B cell (primary cell): ENCODE results near the gene LOX. TPM values are rescaled to one million over a fixed set of nuclear protein-coding genes. Genes with fewer than 3 reads are reported as not detected.

Source experiments
- ATAC-seq: fragments of 200-7000 bp; cut with Tn5 transposase; one replicate; pipeline ENCODE4 v1.10.0; 2021; ENCODE audit warnings: low read depth, mild to moderate bottlenecking, moderate number of reproducible peaks, moderate library complexity
- CTCF ChIA-PET: fragments of 350-600 bp; sonication (Branson Sonifier 250); formaldehyde crosslinking; loops from one replicate; lab custom pipeline; 2021; ENCODE audit warnings: antibody characterized with exemption, inconsistent platforms; lab: Charles Lee
- POLR2A ChIA-PET: fragments of 350-600 bp; sonication (Branson Sonifier 250); formaldehyde crosslinking; loops from one replicate; lab custom pipeline; 2021; ENCODE audit warnings: antibody characterized with exemption; lab: Charles Lee
- DNase-seq: peaks from one replicate; pipeline ENCODE4 v3.0.0; 2013
- H2AFZ ChIP-seq: 2 replicates; pipeline ENCODE4 v1.6.1; 2012; ENCODE audit warnings: mild to moderate bottlenecking, low read depth, low read length; ENCODE audit not compliant: insufficient read depth, poor library complexity, severe bottlenecking
- H3K27ac ChIP-seq, 2 donors: 1 replicate in 1 of 2; 2 replicates in 1 of 2; pipeline ENCODE4 v1.5.1; 2012 to 2013; ENCODE audit warnings: low read length in 2 of 2, mild to moderate bottlenecking in 2 of 2, moderate library complexity in 1 of 2
- H3K27me3 ChIP-seq, 4 experiments: fragments of 200-600 bp in 1 of 4; sonication (generic) in 1 of 4; replicated peaks in 1 of 4; 1 replicate in 2 of 4; 2 replicates in 2 of 4; pipeline versions ENCODE4 v1.6.1 to v1.7.0; 2013 to 2016; ENCODE audit warnings: low read length in 3 of 4, mild to moderate bottlenecking in 2 of 4, mixed read lengths in 1 of 4, moderate library complexity in 1 of 4; ENCODE audit not compliant: insufficient read depth in 4 of 4, control insufficient read depth in 3 of 4; ENCODE audit errors: control extremely low read depth in 1 of 4
- H3K36me3 ChIP-seq, 2 experiments: replicated peaks in 1 of 2; 1 replicate in 1 of 2; 2 replicates in 1 of 2; pipeline versions ENCODE4 v1.6.1 to v1.7.1; 2013; ENCODE audit warnings: low read length in 1 of 2; ENCODE audit not compliant: insufficient read depth in 2 of 2, control insufficient read depth in 1 of 2; ENCODE audit errors: control extremely low read depth in 1 of 2, extremely low read depth in 1 of 2
- H3K4me1 ChIP-seq, 2 donors: fragments of 200-600 bp in 1 of 2; sonication (generic) in 1 of 2; 1 replicate in 1 of 2; 2 replicates in 1 of 2; pipeline versions ENCODE4 v1.5.1 to v1.6.1; 2013 to 2017; ENCODE audit warnings: low read length in 2 of 2; ENCODE audit not compliant: control insufficient read depth in 2 of 2, insufficient read depth in 2 of 2
- H3K4me2 ChIP-seq: replicated peaks from 2 replicates; pipeline ENCODE3; 2012; ENCODE audit warnings: mild to moderate bottlenecking, low read depth, low read length; ENCODE audit not compliant: poor library complexity, severe bottlenecking
- H3K4me3 ChIP-seq, 5 experiments: fragments of 200-600 bp in 1 of 5; sonication (generic) in 1 of 5; 1 replicate in 3 of 5; 2 replicates in 2 of 5; pipeline versions ENCODE4 v1.5.1 to v1.7.0; 2011 to 2016; ENCODE audit warnings: low read length in 4 of 5, mild to moderate bottlenecking in 4 of 5, low read depth in 2 of 5, control low read depth in 1 of 5, moderate library complexity in 1 of 5; ENCODE audit not compliant: insufficient read depth in 1 of 5; ENCODE audit errors: control extremely low read depth in 1 of 5, extremely low read depth in 1 of 5
- H3K79me2 ChIP-seq: fragments of 200-600 bp; sonication (generic); one replicate; pipeline ENCODE4 v1.6.0; 2016; ENCODE audit warnings: low read length; ENCODE audit not compliant: control insufficient read depth, insufficient read depth
- H3K9ac ChIP-seq: fragments of 200-600 bp; sonication (generic); 2 replicates; pipeline ENCODE4 v1.6.1; 2017; ENCODE audit warnings: mild to moderate bottlenecking, low read length, moderate library complexity
- H3K9me3 ChIP-seq, 3 donors: one replicate each; pipeline versions ENCODE4 v1.6.1 to v1.7.1; 2013; ENCODE audit warnings: low read length in 2 of 3; ENCODE audit not compliant: control insufficient read depth in 2 of 3, insufficient read depth in 1 of 3; ENCODE audit errors: control extremely low read depth in 1 of 3
- H4K20me1 ChIP-seq: 2 replicates; pipeline ENCODE4 v1.6.0; 2012; ENCODE audit warnings: mild to moderate bottlenecking, low read length; ENCODE audit not compliant: insufficient read depth, control insufficient read depth, poor library complexity, severe bottlenecking
- H3K27ac Mint-ChIP-seq: one replicate; pipeline ENCODE4 v1.8.0; 2021; ENCODE audit warnings: mixed read lengths
- H3K27me3 Mint-ChIP-seq: one replicate; pipeline ENCODE4 v1.8.0; 2021; ENCODE audit warnings: mixed read lengths
- H3K4me1 Mint-ChIP-seq: one replicate; pipeline ENCODE4 v1.8.0; 2021; ENCODE audit warnings: mixed read lengths
- H3K4me3 Mint-ChIP-seq: one replicate; pipeline ENCODE4 v1.8.0; 2021; ENCODE audit warnings: mixed read lengths
- H3K9me3 Mint-ChIP-seq: one replicate; pipeline ENCODE4 v1.8.0; 2022; ENCODE audit warnings: mixed read lengths; ENCODE audit not compliant: insufficient read depth
- EZH2 ChIP-seq: IDR thresholded peaks from 2 replicates; pipeline ENCODE4 v1.6.1; 2012; ENCODE audit warnings: borderline replicate concordance, low read depth, mild to moderate bottlenecking, moderate library complexity, low read length; ENCODE audit not compliant: insufficient read depth, poor library complexity, severe bottlenecking
- WGBS: methylation state at CpG from one replicate; pipeline ENCODE4 v1.1.5; 2013; ENCODE audit warnings: missing lambda C conversion rate; ENCODE audit not compliant: insufficient coverage; 5-methylcytosine and 5-hydroxymethylcytosine counted together
- intact Hi-C: fragments of 100-400 bp; cut with micrococcal nuclease; formaldehyde crosslinking; loops from one replicate; pipeline ENCODE4 v1.10.0; 2022
- polyA plus RNA-seq: library from polyadenylated mRNA; depleted of rRNA; stranded (reverse); fragments of >200 nt; gene quantifications from 2 replicates; pipeline ENCODE4 v1.2.3, GENCODE V29; 2012
- total RNA-seq, 2 donors: library from RNA; stranded (reverse); fragments of 120-200 nt in 1 of 2; gene quantifications; 1 replicate in 1 of 2; 2 replicates in 1 of 2; pipeline versions ENCODE4 v1.2.3 to v1.2.4, GENCODE V29; 2013 to 2022
- TF ChIP-seq, protein P1 (sequence below): fragments of 200-600 bp; IDR thresholded peaks from one replicate; pipeline ENCODE4 v1.8.0; 2022; ENCODE audit warnings: antibody characterized with exemption, mild to moderate bottlenecking

LOX gene
- total and polyA plus RNA-seq, 2 donors (not counting 1 experiment from before 2014, with no cell fraction given) = not detected

DNA sequence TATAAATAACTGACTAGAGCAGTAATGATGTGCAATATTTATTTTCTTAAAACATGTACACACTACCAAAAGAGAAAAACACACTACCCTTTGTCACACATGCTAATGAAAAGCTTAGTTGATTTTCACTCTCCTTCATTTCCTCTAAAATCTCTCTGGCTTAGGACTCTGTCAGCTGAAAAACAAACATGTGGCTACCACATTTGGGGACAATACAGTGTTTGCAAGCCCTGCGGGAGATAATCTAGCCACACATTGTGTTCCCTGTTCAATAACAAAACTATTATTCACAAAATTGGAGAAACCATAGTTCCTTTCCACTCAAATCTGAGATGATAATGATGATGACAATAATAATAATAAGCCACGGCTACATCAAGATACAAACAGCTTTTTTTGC lies 3.5 kb upstream of the LOX start:
- peaks cover 0 to 22% (median 16%) of the 10 kb centered on the region in 4 experiments for H3K27me3 ChIP-seq
- Mint-ChIP-seq H3K4me3 (no peak overlapping the region), H3K27me3 (peaks cover 47% of the 10 kb centered on the region), H3K4me1 (peaks cover 16% of the 10 kb centered on the region), H3K9me3 (no peaks in the 10 kb centered on the region), H3K27ac (no peak overlapping the region)
- no peaks in the 10 kb centered on the region for H4K20me1 ChIP-seq
- H3K4me2 ChIP-seq = no peak overlapping the region
- H3K79me2 ChIP-seq = no peaks in the 10 kb centered on the region
- H3K4me1 ChIP-seq = peaks cover 17 to 19% of the 10 kb centered on the region in 2 donors
- no CpG with 5 or more reads among the region's 2 CpGs for WGBS
- POLR2A ChIA-PET = no interaction called here
- H3K9ac ChIP-seq = no peak overlapping the region
- H2AFZ ChIP-seq = no peak overlapping the region
- TF ChIP-seq EZH2 = no peak
- TF ChIP-seq, protein P1, sequence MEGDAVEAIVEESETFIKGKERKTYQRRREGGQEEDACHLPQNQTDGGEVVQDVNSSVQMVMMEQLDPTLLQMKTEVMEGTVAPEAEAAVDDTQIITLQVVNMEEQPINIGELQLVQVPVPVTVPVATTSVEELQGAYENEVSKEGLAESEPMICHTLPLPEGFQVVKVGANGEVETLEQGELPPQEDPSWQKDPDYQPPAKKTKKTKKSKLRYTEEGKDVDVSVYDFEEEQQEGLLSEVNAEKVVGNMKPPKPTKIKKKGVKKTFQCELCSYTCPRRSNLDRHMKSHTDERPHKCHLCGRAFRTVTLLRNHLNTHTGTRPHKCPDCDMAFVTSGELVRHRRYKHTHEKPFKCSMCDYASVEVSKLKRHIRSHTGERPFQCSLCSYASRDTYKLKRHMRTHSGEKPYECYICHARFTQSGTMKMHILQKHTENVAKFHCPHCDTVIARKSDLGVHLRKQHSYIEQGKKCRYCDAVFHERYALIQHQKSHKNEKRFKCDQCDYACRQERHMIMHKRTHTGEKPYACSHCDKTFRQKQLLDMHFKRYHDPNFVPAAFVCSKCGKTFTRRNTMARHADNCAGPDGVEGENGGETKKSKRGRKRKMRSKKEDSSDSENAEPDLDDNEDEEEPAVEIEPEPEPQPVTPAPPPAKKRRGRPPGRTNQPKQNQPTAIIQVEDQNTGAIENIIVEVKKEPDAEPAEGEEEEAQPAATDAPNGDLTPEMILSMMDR = no peak
- no peak for ATAC-seq
- no peak for DNase-seq
- H3K9me3 ChIP-seq = no peaks in the 10 kb centered on the region
- H3K27ac ChIP-seq = no peak overlapping the region
- H3K36me3 ChIP-seq = no peaks in the 10 kb centered on the region
- intact Hi-C loops = no loop called here
- H3K4me3 ChIP-seq = no peak overlapping the region
- CTCF ChIA-PET = no interaction called here

DNA sequence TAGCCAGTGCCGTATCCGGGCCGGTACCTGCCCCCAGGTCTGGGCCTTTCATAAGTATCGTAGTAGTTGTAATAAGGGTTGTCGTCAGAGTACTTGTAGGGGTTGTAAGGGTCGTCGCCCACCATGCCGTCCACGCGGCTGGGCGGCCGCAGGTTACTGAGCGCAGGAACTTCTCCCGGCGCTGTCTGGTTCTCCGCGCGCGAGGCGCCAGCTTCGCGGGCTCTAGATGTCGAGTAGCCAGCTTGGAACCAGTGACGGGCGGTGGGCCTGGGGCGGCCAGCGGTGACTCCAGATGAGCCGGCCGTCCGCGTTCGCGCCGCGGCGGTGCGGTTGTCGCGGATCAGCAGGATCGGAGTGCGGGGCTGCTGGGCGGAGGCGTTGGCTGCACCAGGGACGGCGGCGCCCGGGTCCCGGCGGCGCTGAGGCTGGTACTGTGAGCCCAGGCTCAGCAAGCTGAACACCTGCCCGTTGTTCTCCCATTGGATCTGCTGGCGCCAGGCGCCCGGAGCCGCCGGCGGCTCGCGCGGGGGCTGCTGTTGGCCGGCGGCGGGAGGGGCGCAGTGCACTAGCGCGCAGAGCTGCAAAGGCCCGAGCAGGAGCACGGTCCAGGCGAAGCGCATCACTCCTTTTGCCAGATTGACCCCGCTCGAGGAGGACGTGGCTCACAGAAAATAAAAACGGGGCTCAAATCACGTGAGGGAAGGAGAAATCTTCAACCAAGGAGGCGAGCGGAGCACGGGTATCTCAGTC lies 518 bp downstream of the LOX start:
- no peaks in the 10 kb centered on the region for H3K79me2 ChIP-seq
- Mint-ChIP-seq H3K27ac (no peak overlapping the region), H3K9me3 (no peaks in the 10 kb centered on the region), H3K4me3 (peak overlapping the region; percentile 74), H3K27me3 (peaks cover 56% of the 10 kb centered on the region), H3K4me1 (peaks cover 18% of the 10 kb centered on the region)
- WGBS = 3% methylated on average over 78 of the region's 78 CpGs
- TF ChIP-seq, protein P1 = no peak
- TF ChIP-seq EZH2 = no peak
- H4K20me1 ChIP-seq = no peaks in the 10 kb centered on the region
- ChIA-PET CTCF (no interaction called here), POLR2A (no interaction called here)
- H3K27me3 ChIP-seq = peaks cover 0 to 27% (median 18%) of the 10 kb centered on the region in 4 experiments
- DNase-seq (peak; percentile 7), ATAC-seq (no peak)
- peak overlapping the region; percentile 38 for H2AFZ ChIP-seq
- no peaks in the 10 kb centered on the region for H3K36me3 ChIP-seq
- H3K9ac ChIP-seq = peak overlapping the region; percentile 29
- H3K9me3 ChIP-seq = no peaks in the 10 kb centered on the region
- H3K4me3 ChIP-seq = peak overlapping the region in 3 of 5 experiments; percentile 8 to 14 (median 11)
- H3K4me2 ChIP-seq = peak overlapping the region; percentile 65
- intact Hi-C loops = no loop called here
- peaks cover 18 to 21% of the 10 kb centered on the region in 2 donors for H3K4me1 ChIP-seq
- H3K27ac ChIP-seq = no peak overlapping the region
